ENCODE results near the gene MYLK4.

- TF ChIP-seq POLR2AphosphoS5 (IDR thresholded peaks at IDR 0.05; ENCODE audit: insufficient read depth, low read depth, low read length) = no peak
- TF ChIP-seq CTCF (IDR thresholded peaks at IDR 0.05; ENCODE audit: extremely low read depth in 1 of 2, insufficient read depth in 1 of 2, low read depth in 1 of 2, low read length in 2 of 2) = peak; percentile 75 to 85
- TF ChIP-seq EZH2 (IDR thresholded peaks at IDR 0.05; ENCODE audit: borderline replicate concordance, low read depth, low read length, severe bottlenecking) = no peak
- no peak for TF ChIP-seq POLR2A (IDR thresholded peaks at IDR 0.05; ENCODE audit: low read depth, low read length)
- no peak for TF ChIP-seq MYC (IDR thresholded peaks at IDR 0.05; ENCODE audit: low read depth, low read length)
- no peak for TF ChIP-seq MAX (IDR thresholded peaks at IDR 0.05; ENCODE audit: insufficient read depth, insufficient read length)
- no peak for TF ChIP-seq JUN (IDR thresholded peaks at IDR 0.05; ENCODE audit: borderline replicate concordance, insufficient read depth, insufficient read length, low read depth)
- no peak for TF ChIP-seq GATA2 (IDR thresholded peaks at IDR 0.05; ENCODE audit: insufficient read depth, insufficient read length, low read depth, low read length)
- no peak for TF ChIP-seq FOS (IDR thresholded peaks at IDR 0.05; ENCODE audit: borderline replicate concordance, insufficient read depth, low read length)
These were observed 637 bp downstream of the MYLK4 start for GRCh38 chr6:2749969-2750600.
